Ureter (tissue), 1 donor: ENCODE data around the gene ITPKC. TPM values are rescaled to one million over a fixed set of nuclear protein-coding genes. Genes with fewer than 3 reads are reported as not detected.

Source experiments
- DNase-seq: peaks from one replicate; pipeline ENCODE4 v3.0.0-alpha.2; 2020; ENCODE audit warnings: low spot score
- total RNA-seq: library from RNA; stranded (reverse); gene quantifications from one replicate; pipeline ENCODE4 v1.2.4, GENCODE V29; 2023
- donor health status: DM: yes; HTN: yes; CAD: no.

The ITPKC gene
- total RNA-seq, 1 donor from 2014 or later, result 35.0 TPM

- DNase-seq, result no peak
These were observed 26.7 kb upstream of the ITPKC start, which contains the start of gene NUMBL for GRCh38 chr19:40690050-40690692. NUMBL (minus strand) TSS chr19:40690651; CDS start chr19:40690483, 168 bp downstream.

DNA sequence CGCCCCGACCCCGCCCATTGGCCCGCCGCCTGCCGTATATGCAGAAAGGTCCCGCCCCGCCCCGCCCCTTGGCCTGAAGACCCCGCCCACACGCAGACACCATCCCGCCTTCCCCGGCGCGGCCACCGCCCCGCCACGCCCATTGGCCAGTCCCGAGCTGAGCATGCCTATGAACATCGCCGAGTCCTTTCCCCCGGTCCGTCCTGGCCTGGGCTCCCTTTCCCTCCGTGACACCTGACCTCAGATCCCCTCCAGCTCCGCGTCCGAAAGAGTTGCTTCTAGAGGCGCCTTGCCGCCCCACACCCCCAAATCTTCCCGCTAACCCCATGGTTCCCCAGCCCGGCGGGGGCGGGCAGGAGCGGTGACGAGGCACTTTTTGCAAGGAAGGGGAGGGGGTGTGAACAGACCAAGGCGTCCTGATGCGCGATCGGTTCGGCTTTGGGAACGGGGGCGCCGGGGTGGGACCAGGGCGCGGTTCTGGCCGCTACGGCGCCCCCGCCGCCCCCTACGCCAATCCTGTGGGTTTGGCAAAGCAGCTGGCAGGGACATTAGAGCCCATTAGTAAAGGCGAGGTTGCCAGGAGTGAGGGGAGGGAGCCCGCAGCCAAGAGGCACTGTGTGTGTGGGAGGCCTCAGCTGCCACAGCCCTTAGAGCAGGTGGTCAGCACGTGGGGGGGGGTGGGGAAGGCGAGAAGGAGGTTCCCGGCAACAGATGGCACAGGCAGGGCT is 26.1 kb upstream of the ITPKC start:
- peak; percentile 95 for DNase-seq

- DNase-seq, result no peak
These were observed 25.3 kb upstream of the ITPKC start for GRCh38 chr19:40691421-40692211.

DNA sequence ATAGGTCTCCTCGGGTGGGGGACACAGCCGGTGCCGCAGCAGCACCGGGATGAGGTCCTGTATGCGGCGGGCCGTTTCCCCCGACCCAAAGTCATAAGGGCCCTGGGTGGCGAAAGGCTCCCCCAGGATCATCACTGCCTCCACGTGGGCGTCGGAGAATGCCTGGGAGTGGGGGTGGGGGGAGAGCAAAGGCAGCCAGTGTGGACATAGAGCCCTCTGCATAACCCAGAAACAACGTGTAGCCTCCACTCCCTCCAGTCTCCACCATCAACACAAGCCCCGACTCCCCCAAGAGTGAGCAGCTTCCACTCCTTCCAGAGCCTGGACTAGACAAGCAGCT is 24.7 kb upstream of the ITPKC start:
- no peak for DNase-seq

DNA sequence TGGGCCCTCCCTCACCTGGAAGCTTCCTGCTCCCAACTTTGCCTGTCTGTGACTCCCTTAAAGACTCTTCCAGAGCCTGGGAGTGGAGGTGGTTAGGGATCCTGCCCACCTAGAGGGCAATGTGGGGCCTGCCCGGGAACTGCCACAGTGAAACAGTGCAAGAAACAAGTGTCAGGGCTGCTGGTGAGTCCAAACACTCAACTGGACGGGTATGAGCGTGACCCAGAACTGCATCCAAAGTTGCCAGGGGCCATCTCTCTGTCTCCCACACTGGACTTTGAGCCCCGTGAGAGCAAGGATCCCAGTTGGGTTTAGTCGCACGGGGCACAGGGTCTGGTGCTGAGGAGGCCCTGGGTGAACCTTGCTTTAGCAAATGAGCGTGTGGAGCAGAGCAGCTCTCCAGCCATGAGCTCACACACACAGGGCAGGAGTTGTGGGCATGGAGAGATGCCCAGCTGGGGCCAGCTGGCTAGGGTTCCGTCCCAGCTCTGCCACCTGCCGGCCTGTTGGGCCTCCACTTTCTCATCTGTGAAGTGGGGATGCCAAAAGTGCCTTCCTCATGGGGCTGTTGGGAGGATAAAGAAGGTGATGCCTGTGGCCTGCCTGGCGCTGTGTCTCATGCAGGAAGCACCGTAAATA is 23.6 kb upstream of the ITPKC start:
- no peak for DNase-seq

DNA sequence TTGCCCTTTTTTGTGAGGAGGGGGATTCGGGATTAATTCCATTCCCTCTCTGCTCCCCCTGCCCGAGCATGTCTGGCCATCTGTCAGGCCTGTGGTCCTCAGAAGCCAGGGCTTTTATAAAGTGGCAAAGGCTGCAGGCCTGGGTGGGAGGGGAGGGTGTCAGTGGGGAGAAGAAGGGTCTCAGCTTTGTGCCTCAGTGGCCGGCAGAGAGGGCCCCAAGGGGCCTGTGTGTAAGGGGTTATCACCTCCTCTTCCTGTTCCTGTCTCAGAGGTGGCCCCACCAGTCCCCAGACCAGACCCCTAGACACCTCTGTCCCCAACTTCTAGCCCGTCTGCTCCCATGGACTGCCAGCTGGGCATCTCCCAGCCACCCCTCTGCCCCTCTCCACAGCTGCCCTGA is 23.0 kb upstream of the ITPKC start:
- DNase-seq, result no peak

GRCh38 chr19:40695881-40696280 is 21.0 kb upstream of the ITPKC start:
- DNase-seq, result no peak

- no peak for DNase-seq
These were observed 19.9 kb upstream of the ITPKC start for GRCh38 chr19:40697007-40697406.

DNA sequence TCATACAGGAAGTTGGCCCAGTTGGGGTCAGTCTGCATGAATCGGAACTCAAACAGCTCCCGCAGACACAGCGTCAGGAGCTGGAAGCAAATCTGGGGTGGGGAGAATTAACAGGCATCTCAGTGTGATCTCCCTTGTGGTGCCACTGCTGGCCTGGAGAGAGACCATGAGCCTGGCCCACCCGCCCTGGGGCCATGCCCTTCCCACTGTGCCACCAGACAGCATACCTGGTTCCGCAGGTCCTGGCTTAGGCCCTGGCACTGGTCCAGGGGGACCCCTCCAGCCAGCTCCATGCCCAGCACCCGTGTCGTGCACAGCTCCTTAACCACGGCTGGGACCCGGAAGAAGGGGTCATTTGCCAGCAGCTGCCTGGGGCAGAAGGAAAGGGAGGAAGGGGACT is 16.8 kb upstream of the ITPKC start:
- DNase-seq, result no peak

DNA sequence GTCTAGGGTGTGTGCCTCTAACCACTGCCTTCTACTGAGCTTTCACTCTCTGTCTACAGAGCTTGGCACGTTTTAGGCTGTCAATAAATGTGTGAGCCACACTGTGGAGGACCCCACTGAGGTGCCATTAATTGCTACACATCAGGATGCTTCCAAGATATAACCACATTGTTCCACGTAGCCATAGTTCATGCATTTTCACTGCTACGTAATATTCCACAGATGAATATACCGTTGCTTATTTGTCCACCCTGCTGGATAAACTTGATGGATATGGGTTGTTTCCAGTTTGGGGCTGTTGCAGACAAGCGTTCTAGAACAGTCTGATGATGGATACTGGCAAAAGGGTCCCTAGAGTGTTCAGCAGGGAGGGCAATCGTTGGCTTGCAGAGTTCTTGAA is 15.2 kb upstream of the ITPKC start:
- DNase-seq, result no peak

- no peak for DNase-seq
These were observed 14.4 kb upstream of the ITPKC start for GRCh38 chr19:40702337-40703012.

GRCh38 chr19:40703029-40703755 is 13.7 kb upstream of the ITPKC start:
- DNase-seq, result no peak

- DNase-seq, result no peak
These were observed 12.2 kb upstream of the ITPKC start for GRCh38 chr19:40704491-40705361.

GRCh38 chr19:40705362-40705651 is 11.6 kb upstream of the ITPKC start:
- DNase-seq, result no peak

DNA sequence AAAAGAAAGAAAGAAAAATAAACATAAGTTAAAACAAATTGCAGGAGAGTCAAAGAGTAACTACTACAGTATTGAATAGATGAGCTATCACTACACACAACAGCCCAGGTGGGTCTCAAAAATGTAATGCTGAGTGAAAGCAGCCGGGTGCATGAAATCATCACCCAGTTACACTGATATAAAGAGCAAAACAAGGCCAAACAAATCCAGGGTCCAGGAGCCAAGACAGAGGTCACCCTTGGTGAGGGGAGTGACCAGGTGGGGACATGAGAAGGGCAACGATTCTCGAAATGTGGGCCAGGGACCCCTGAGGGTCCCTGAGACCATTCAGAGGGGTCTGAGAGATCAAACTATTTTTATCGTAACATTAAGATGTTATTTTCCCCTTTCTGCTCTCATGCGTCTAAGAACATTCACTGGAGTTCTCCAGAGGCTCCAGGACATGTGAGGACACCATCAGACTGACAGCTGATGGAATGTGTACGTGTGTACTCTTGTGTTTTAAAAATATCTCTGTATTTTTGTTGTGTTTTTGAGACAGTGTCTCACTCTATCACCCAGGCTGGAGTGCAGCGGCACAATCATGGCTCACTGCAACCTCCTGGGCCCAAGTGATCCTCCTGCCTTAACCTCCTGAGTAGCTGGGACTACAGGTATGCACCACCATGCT is 10.8 kb upstream of the ITPKC start:
- no peak for DNase-seq

- no peak for DNase-seq
These were observed 9.3 kb upstream of the ITPKC start for GRCh38 chr19:40707615-40708014.

- no peak for DNase-seq
These were observed 7.1 kb upstream of the ITPKC start for GRCh38 chr19:40709817-40710216.

DNA sequence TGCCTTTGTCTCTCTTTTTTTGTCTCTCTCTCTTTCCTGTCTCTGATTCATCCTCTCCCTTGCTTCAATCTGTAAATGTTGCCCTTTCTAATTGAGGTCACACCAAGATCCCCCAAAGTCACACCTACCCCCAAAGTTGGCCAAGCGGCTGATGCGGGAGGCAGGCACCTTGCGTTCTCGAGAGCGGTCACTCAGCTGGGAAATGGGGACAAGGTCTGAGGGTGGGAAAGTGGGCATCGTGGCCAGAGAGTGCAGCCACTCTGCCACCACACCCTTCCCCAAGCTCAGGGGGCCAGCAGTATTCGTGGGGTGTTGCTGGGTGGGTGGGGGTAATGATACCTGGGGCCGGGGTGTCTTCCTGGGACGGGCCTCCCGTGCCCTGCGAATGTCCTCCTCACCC is 3.0 kb upstream of the ITPKC start:
- peak; percentile 53 for DNase-seq

DNA sequence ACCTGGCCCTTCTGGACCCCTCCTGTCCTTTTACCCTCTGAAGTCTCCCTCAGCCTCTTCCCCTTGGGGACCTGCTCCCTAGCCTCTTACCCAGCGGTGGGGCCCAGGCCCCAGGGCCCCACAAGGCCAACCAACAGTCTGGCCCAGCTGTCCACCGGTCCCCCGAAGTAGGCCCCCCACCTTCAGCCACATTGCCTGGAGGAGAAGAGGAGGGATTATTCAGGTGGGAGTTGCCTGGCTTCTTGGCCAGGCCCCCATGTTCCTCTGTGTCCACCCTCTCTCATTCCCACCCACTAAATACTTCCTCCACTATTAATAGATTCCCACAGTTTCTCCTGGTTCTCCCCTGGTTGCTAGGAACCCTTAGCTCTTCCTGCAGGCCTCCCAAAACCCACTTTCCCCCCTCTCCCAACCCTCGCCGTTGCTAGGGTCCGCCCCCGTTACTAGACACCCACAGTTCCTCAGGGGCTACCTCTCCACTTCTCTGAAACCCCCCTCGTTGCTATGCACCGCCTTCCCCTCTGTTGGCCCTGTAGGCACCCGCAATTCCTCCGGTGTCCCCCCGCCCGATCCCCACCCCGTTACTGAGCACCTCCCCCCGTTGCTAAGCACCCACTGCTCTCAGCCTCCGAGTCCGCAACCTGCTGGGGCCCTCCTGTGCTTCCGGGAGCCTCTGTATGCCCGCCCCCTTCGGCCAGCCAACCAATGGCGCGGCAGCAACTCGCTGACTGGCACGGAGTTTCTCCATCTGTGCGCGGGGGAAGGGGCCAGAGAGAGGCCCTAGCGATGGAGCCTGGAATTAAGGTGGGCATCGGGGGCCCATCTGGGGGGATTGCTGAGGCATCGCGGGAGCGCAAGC is 2.2 kb upstream of the ITPKC start:
- DNase-seq, result peak; percentile 96
